GM12878 (cell line): ENCODE results near the gene OTOF.

ENCODE experiments used
- CHD2 ChIP-seq: IDR thresholded peaks from 2 replicates; pipeline ENCODE4 v1.6.1; 2011; ENCODE audit warnings: low read depth, low read length, improper control_type of control experiment, borderline replicate concordance
- CTCF ChIP-seq, 3 experiments: IDR thresholded peaks in 2 of 3; conservative IDR thresholded peaks in 1 of 3; 2 replicates each; pipeline ENCODE4 v1.5.1; 2011; ENCODE audit warnings: low read depth in 3 of 3, low read length in 3 of 3, mild to moderate bottlenecking in 3 of 3, control low read depth in 2 of 3, moderate library complexity in 2 of 3, inconsistent platforms in 1 of 3, mixed read lengths in 1 of 3; ENCODE audit not compliant: control insufficient read depth in 2 of 3, insufficient read depth in 1 of 3; ENCODE audit errors: extremely low read depth in 1 of 3
- EED ChIP-seq: sonication (generic); IDR thresholded peaks from 2 replicates; pipeline ENCODE4 v1.6.1; 2016; ENCODE audit warnings: antibody characterized with exemption, low read depth
- EP300 ChIP-seq, 2 experiments: fragments of 150-350 bp in 1 of 2; IDR thresholded peaks; 2 replicates each; pipeline ENCODE4 v1.6.1; 2011 to 2012; ENCODE audit warnings: low read depth in 2 of 2, low read length in 2 of 2, borderline replicate concordance in 1 of 2, improper control_type of control experiment in 1 of 2, inconsistent platforms in 1 of 2; ENCODE audit not compliant: control insufficient read depth in 1 of 2
- IKZF2 ChIP-seq, 2 experiments: fragments of 450-650 bp; IDR thresholded peaks; 2 replicates each; pipeline ENCODE4 v1.6.1; 2017; ENCODE audit warnings: mild to moderate bottlenecking in 2 of 2, moderate library complexity in 2 of 2
- NFXL1 ChIP-seq: fragments of 450-650 bp; IDR thresholded peaks from 2 replicates; pipeline ENCODE4 v1.6.1; 2017; ENCODE audit warnings: antibody characterized with exemption, mild to moderate bottlenecking, borderline replicate concordance
- PAX5 ChIP-seq: IDR thresholded peaks from 2 replicates; pipeline ENCODE4 v1.6.1; 2011; ENCODE audit warnings: low read depth, low read length, borderline replicate concordance
- POLR2AphosphoS5 ChIP-seq: IDR thresholded peaks from 2 replicates; pipeline ENCODE4 v1.6.1; 2011; ENCODE audit warnings: mild to moderate bottlenecking, low read length, inconsistent platforms
- RFX5 ChIP-seq: IDR thresholded peaks from 2 replicates; pipeline ENCODE4 v1.6.1; 2011; ENCODE audit warnings: low read depth, low read length, improper control_type of control experiment
- TF ChIP-seq, protein P1 (sequence below): IDR thresholded peaks from 2 replicates; pipeline ENCODE4 v1.6.1; 2012; ENCODE audit warnings: improper control_type of control experiment, low read depth, low read length; ENCODE audit not compliant: insufficient replicate concordance
- TF ChIP-seq, protein P2 (sequence below): fragments of 450-650 bp; IDR thresholded peaks from 2 replicates; pipeline ENCODE4 v1.6.1; 2017; ENCODE audit warnings: mild to moderate bottlenecking, moderate library complexity
- TF ChIP-seq, protein P3 (sequence below): IDR thresholded peaks from 2 replicates; pipeline ENCODE4 v1.6.1; 2011; ENCODE audit warnings: mild to moderate bottlenecking, low read depth, low read length, moderate library complexity; ENCODE audit not compliant: insufficient replicate concordance

- TF ChIP-seq RFX5 (no peak), IKZF2 (IDR thresholded peaks at IDR 0.05) (no peak), POLR2AphosphoS5 (no peak), CHD2 (no peak), CTCF (IDR thresholded peaks at IDR 0.05 in 2 of 3, conservative IDR thresholded peaks at IDR 0.05 in 1 of 3; ENCODE audit: control insufficient read depth in 2 of 3, extremely low read depth in 1 of 3, insufficient read depth in 1 of 3, low read depth in 3 of 3, low read length in 3 of 3) (no peak), EP300 (IDR thresholded peaks at IDR 0.05; ENCODE audit: borderline replicate concordance in 1 of 2, control insufficient read depth in 1 of 2, low read depth in 2 of 2, low read length in 2 of 2) (no peak), EED (no peak), NFXL1 (no peak), PAX5 (no peak)
- TF ChIP-seq, protein P1, sequence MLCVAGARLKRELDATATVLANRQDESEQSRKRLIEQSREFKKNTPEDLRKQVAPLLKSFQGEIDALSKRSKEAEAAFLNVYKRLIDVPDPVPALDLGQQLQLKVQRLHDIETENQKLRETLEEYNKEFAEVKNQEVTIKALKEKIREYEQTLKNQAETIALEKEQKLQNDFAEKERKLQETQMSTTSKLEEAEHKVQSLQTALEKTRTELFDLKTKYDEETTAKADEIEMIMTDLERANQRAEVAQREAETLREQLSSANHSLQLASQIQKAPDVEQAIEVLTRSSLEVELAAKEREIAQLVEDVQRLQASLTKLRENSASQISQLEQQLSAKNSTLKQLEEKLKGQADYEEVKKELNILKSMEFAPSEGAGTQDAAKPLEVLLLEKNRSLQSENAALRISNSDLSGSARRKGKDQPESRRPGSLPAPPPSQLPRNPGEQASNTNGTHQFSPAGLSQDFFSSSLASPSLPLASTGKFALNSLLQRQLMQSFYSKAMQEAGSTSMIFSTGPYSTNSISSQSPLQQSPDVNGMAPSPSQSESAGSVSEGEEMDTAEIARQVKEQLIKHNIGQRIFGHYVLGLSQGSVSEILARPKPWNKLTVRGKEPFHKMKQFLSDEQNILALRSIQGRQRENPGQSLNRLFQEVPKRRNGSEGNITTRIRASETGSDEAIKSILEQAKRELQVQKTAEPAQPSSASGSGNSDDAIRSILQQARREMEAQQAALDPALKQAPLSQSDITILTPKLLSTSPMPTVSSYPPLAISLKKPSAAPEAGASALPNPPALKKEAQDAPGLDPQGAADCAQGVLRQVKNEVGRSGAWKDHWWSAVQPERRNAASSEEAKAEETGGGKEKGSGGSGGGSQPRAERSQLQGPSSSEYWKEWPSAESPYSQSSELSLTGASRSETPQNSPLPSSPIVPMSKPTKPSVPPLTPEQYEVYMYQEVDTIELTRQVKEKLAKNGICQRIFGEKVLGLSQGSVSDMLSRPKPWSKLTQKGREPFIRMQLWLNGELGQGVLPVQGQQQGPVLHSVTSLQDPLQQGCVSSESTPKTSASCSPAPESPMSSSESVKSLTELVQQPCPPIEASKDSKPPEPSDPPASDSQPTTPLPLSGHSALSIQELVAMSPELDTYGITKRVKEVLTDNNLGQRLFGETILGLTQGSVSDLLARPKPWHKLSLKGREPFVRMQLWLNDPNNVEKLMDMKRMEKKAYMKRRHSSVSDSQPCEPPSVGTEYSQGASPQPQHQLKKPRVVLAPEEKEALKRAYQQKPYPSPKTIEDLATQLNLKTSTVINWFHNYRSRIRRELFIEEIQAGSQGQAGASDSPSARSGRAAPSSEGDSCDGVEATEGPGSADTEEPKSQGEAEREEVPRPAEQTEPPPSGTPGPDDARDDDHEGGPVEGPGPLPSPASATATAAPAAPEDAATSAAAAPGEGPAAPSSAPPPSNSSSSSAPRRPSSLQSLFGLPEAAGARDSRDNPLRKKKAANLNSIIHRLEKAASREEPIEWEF, result no peak
- TF ChIP-seq, protein P2, sequence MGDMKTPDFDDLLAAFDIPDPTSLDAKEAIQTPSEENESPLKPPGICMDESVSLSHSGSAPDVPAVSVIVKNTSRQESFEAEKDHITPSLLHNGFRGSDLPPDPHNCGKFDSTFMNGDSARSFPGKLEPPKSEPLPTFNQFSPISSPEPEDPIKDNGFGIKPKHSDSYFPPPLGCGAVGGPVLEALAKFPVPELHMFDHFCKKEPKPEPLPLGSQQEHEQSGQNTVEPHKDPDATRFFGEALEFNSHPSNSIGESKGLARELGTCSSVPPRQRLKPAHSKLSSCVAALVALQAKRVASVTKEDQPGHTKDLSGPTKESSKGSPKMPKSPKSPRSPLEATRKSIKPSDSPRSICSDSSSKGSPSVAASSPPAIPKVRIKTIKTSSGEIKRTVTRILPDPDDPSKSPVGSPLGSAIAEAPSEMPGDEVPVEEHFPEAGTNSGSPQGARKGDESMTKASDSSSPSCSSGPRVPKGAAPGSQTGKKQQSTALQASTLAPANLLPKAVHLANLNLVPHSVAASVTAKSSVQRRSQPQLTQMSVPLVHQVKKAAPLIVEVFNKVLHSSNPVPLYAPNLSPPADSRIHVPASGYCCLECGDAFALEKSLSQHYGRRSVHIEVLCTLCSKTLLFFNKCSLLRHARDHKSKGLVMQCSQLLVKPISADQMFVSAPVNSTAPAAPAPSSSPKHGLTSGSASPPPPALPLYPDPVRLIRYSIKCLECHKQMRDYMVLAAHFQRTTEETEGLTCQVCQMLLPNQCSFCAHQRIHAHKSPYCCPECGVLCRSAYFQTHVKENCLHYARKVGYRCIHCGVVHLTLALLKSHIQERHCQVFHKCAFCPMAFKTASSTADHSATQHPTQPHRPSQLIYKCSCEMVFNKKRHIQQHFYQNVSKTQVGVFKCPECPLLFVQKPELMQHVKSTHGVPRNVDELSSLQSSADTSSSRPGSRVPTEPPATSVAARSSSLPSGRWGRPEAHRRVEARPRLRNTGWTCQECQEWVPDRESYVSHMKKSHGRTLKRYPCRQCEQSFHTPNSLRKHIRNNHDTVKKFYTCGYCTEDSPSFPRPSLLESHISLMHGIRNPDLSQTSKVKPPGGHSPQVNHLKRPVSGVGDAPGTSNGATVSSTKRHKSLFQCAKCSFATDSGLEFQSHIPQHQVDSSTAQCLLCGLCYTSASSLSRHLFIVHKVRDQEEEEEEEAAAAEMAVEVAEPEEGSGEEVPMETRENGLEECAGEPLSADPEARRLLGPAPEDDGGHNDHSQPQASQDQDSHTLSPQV, result no peak
- TF ChIP-seq, protein P3, sequence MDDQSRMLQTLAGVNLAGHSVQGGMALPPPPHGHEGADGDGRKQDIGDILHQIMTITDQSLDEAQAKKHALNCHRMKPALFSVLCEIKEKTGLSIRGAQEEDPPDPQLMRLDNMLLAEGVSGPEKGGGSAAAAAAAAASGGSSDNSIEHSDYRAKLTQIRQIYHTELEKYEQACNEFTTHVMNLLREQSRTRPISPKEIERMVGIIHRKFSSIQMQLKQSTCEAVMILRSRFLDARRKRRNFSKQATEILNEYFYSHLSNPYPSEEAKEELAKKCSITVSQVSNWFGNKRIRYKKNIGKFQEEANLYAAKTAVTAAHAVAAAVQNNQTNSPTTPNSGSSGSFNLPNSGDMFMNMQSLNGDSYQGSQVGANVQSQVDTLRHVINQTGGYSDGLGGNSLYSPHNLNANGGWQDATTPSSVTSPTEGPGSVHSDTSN, result no peak
Measured at GRCh38 chr2:26526589-26526988, 48.7 kb upstream of the OTOF start.
